GM12873 (cell line): ENCODE data around the gene CNOT4.

ENCODE experiments used
- CTCF ChIP-seq: IDR thresholded peaks from 2 replicates; pipeline ENCODE4 v1.5.1; 2012; ENCODE audit warnings: low read depth, mild to moderate bottlenecking, moderate library complexity, low read length, control low read depth; ENCODE audit not compliant: insufficient read depth; ENCODE audit errors: missing control alignments

CNOT4 gene

GRCh38 chr7:135509839-135510591, at the start of gene CNOT4:
Gene CNOT4 (minus strand): TSS chr7:135510102. CDS start chr7:135438331, 71,771 bp downstream.
- TF ChIP-seq CTCF: no peak

- TF ChIP-seq CTCF: no peak
Observed at GRCh38 chr7:135558881-135559280, 49.0 kb upstream of the CNOT4 start.

- TF ChIP-seq CTCF: peak; percentile 68
Observed at GRCh38 chr7:135558337-135558767, 48.5 kb upstream of the CNOT4 start.

GRCh38 chr7:135557455-135558336, 47.8 kb upstream of the CNOT4 start, which contains the start of gene NUP205:
Gene NUP205 (plus strand): TSS chr7:135557917. CDS start chr7:135557945, 28 bp downstream.
- no peak for TF ChIP-seq CTCF

- no peak for TF ChIP-seq CTCF
Observed at GRCh38 chr7:135553346-135553745, 43.4 kb upstream of the CNOT4 start.

- TF ChIP-seq CTCF: no peak
Observed at GRCh38 chr7:135552148-135552547, 42.2 kb upstream of the CNOT4 start.

GRCh38 chr7:135550196-135550595, 40.3 kb upstream of the CNOT4 start:
- no peak for TF ChIP-seq CTCF
